ENCODE results near the gene PCDHB16. TPM values are rescaled to one million over a fixed set of nuclear protein-coding genes. Genes with fewer than 3 reads are reported as not detected.
"Not testable (repeated sequence)": the region's sequence is repeated elsewhere in the genome, so short reads cannot be mapped to it uniquely, and the experiment has no call there.

PCDHB16 gene
- total RNA-seq, 2 experiments from 2014 or later: not detected

DNA sequence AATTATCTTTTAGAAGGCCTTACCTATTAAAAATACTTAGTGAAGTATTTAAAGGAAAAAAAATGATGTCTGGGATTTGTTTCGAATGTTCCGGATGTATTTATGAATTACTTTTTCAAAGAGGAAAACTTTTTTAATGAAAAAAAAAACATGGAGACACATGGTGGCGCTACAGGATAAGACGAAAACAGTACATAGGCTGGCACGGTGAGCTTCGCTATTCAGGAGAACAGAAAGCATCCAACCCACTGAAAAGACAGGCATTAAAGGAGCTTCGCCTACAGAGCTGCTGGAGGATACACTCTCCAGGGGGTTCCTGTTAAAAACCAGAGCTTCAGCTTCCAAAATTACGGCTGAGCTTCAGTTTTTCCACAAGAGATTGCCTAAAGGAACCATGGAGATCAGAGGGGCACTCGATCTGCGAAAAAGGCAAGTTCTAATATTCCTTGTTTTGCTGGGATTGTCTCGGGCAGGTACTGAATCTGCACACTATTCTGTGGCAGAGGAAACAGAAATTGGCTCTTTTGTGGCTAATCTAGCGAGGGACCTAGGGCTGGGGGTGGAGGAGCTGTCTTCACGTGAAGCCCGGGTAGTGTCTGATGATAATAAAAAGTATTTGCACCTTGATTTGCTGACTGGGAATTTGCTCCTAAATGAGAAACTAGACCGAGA lies 41.1 kb downstream of the PCDHB16 start, which contains the start of gene PCDHB14:
PCDHB14 (plus strand) TSS at position 232 of the 672 bp plus-strand sequence; CDS start at position 395, 163 bp downstream.
- POLR2A ChIA-PET: no interaction called here
- CTCF ChIA-PET: no interaction called here

DNA sequence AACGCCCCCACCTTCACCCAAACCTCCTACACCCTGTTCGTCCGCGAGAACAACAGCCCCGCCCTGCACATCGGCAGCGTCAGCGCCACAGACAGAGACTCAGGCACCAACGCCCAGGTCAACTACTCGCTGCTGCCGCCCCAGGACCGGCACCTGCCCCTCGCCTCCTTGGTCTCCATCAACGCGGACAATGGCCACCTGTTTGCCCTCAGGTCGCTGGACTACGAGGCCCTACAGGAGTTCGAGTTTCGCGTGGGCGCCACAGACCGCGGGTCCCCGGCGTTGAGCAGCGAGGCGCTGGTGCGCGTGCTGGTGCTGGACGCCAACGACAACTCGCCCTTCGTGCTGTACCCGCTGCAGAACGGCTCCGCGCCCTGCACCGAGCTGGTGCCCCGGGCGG lies 42.7 kb downstream of the PCDHB16 start:
- CTCF ChIA-PET, POLR2A ChIA-PET: not testable (repeated sequence)

DNA sequence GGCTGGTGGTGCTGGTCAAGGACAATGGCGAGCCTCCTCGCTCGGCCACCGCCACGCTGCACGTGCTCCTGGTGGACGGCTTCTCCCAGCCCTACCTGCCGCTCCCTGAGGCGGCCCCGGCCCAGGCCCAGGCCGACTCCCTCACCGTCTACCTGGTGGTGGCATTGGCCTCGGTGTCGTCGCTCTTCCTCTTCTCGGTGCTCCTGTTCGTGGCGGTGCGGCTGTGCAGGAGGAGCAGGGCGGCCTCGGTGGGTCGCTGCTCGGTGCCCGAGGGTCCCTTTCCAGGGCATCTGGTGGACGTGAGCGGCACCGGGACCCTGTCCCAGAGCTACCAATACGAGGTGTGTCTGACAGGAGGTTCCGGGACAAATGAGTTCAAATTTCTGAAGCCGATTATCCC lies 43.2 kb downstream of the PCDHB16 start:
- CTCF ChIA-PET, POLR2A ChIA-PET: not testable (repeated sequence)

DNA sequence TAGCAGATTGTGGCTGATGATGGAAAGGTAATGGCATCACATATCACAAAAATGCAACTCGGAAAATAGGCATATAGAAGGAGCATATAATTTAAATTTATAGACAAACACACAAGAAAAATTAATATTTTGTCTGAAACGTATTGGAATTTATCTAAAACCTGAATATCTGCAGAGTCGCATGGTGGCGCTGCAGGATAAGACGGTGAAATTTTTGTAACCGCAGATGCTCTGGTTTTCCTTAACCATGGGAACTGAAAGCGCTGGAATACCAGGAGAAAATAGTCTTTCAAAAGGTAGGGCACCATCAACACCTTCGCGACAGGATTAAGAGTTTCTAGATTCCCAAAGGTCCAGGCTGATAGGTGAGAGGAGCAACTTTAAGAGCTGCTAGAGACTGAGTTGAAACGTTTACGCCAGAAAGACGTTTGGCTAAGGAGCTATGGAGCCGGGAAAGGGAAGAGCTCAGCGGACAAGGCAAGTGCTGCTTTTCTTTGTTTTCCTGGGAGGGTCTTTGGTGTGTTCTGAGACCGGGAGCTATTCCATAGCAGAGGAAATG lies 52.0 kb downstream of the PCDHB16 start:
- ChIA-PET POLR2A (no interaction called here), CTCF (interaction anchor here (0.5 kb wide), 1 partner anchor 148 kb away, joined by 3 read pairs; no protein-coding TSS in a partner anchor)

Other genes with a start within 250 kb of the PCDHB16 start
- not detected for gene PCDHAC2, start 215.9 kb upstream of the PCDHB16 start, total RNA-seq
- gene PCDHB1, start 131.0 kb upstream of the PCDHB16 start, total RNA-seq: not detected
- not detected for gene PCDHB2, start 87.8 kb upstream of the PCDHB16 start, total RNA-seq
- not detected for gene PCDHB3, start 81.9 kb upstream of the PCDHB16 start, total RNA-seq
- not detected for gene PCDHB4, start 60.6 kb upstream of the PCDHB16 start, total RNA-seq
- not detected for gene PCDHB5, start 47.2 kb upstream of the PCDHB16 start, total RNA-seq
- gene PCDHB6, start 32.3 kb upstream of the PCDHB16 start, total RNA-seq: not detected
- not detected for gene PCDHB7, start 9.7 kb upstream of the PCDHB16 start, total RNA-seq
- gene PCDHB8, start 4.6 kb upstream of the PCDHB16 start, total RNA-seq: not detected
- not detected for gene PCDHB9, start 4.8 kb downstream of the PCDHB16 start, total RNA-seq
- gene PCDHB10, start 10.0 kb downstream of the PCDHB16 start, total RNA-seq: not detected
- gene PCDHB11, start 17.2 kb downstream of the PCDHB16 start, total RNA-seq: not detected
- gene PCDHB12, start 26.3 kb downstream of the PCDHB16 start, total RNA-seq: not detected
- not detected for gene PCDHB13, start 31.5 kb downstream of the PCDHB16 start, total RNA-seq
- gene PCDHB14, start 41.0 kb downstream of the PCDHB16 start, total RNA-seq: not detected
- gene PCDHB15, start 63.0 kb downstream of the PCDHB16 start, total RNA-seq: not detected
- under 1 TPM; 0.19 to 0.21 TPM for gene SLC25A2, start 121.7 kb downstream of the PCDHB16 start, total RNA-seq
- gene TAF7, start 138.4 kb downstream of the PCDHB16 start, total RNA-seq: 10 to 100 TPM; 57.1 to 58.0 TPM
- under 1 TPM; 0.04 to 0.06 TPM for gene PCDHGA1, start 148.1 kb downstream of the PCDHB16 start, total RNA-seq
- under 1 TPM in 1 of 2 experiments, not detected in 1; 0.04 TPM for gene PCDHGA2, start 156.4 kb downstream of the PCDHB16 start, total RNA-seq
- not detected for gene PCDHGA3, start 161.4 kb downstream of the PCDHB16 start, total RNA-seq
- gene PCDHGB1, start 167.7 kb downstream of the PCDHB16 start, total RNA-seq: not detected
- gene PCDHGA4, start 172.6 kb downstream of the PCDHB16 start, total RNA-seq: under 1 TPM in 1 of 2 experiments, not detected in 1; 0.15 TPM
- under 1 TPM; 0.23 to 0.25 TPM for gene PCDHGB2, start 177.6 kb downstream of the PCDHB16 start, total RNA-seq
- gene PCDHGA5, start 181.8 kb downstream of the PCDHB16 start, total RNA-seq: under 1 TPM; 0.06 to 0.13 TPM
- gene PCDHGB3, start 187.9 kb downstream of the PCDHB16 start, total RNA-seq: under 1 TPM; 0.17 to 0.19 TPM
- gene PCDHGA6, start 191.5 kb downstream of the PCDHB16 start, total RNA-seq: under 1 TPM; 0.06 to 0.13 TPM
- under 1 TPM in 1 of 2 experiments, not detected in 1; 0.06 TPM for gene PCDHGA7, start 200.4 kb downstream of the PCDHB16 start, total RNA-seq
- under 1 TPM; 0.04 to 0.06 TPM for gene PCDHGB4, start 205.3 kb downstream of the PCDHB16 start, total RNA-seq
- not detected for gene PCDHGA8, start 210.2 kb downstream of the PCDHB16 start, total RNA-seq
- under 1 TPM; 0.15 to 0.19 TPM for gene PCDHGB5, start 215.6 kb downstream of the PCDHB16 start, total RNA-seq
- gene PCDHGA9, start 220.4 kb downstream of the PCDHB16 start, total RNA-seq: not detected
- under 1 TPM; 0.04 to 0.06 TPM for gene PCDHGB6, start 225.6 kb downstream of the PCDHB16 start, total RNA-seq
- gene PCDHGA10, start 230.6 kb downstream of the PCDHB16 start, total RNA-seq: under 1 TPM; 0.08 to 0.11 TPM
- gene PCDHGB7, start 235.3 kb downstream of the PCDHB16 start, total RNA-seq: not detected
- gene PCDHGA11, start 238.7 kb downstream of the PCDHB16 start, total RNA-seq: not detected
- gene PCDHGA12, start 248.1 kb downstream of the PCDHB16 start, total RNA-seq: under 1 TPM; 0.08 to 0.10 TPM

Data from activated CD8-positive, alpha-beta memory T cell treated with anti-CD3 and anti-CD28 coated beads for 36 hours (primary cell).